IPS-18a (cell line): ENCODE data around the gene ADA.

Source experiments
- H3K27ac ChIP-seq: one replicate; pipeline ENCODE4 v1.5.1; 2013; ENCODE audit warnings: low read length
- H3K27me3 ChIP-seq: one replicate; pipeline ENCODE4 v1.6.1; 2013; ENCODE audit warnings: mild to moderate bottlenecking, low read length; ENCODE audit not compliant: control insufficient read depth, insufficient read depth
- H3K36me3 ChIP-seq: one replicate; pipeline ENCODE4 v1.6.1; 2013; ENCODE audit warnings: low read depth, low read length; ENCODE audit not compliant: control insufficient read depth
- H3K4me1 ChIP-seq: one replicate; pipeline ENCODE4 v1.6.1; 2013; ENCODE audit warnings: low read depth, low read length; ENCODE audit not compliant: control insufficient read depth
- H3K4me3 ChIP-seq: one replicate; pipeline ENCODE4 v1.5.1; 2013; ENCODE audit warnings: low read length
- H3K9ac ChIP-seq: one replicate; pipeline ENCODE4 v1.6.1; 2013; ENCODE audit warnings: mild to moderate bottlenecking, low read length, moderate library complexity
- H3K9me3 ChIP-seq: one replicate; pipeline ENCODE4 v1.6.1; 2013; ENCODE audit warnings: low read depth, low read length; ENCODE audit not compliant: control insufficient read depth

Gene ADA

DNA sequence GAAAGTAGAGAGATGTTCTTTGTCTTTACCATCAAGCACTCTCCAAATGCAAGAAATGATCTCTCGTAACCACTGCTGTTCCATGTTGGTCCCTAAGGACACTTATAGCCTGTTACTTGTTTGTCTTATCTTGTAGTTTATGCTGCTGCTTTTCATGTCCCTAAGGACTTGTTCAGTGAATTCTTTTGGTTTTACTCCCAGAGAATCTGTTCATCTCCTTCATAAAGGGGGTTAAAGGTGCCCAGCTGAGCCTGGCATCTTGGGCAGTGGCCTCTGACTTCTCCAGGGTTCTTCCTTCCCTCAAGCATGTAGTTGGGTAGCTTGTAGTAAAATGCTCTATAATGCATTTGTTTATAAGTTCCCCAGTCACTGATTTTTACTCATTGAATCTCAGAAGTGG is 70.0 kb downstream of the ADA start:
- H3K27me3 ChIP-seq, result no peaks in the 10 kb centered on the region
- no peak overlapping the region for H3K27ac ChIP-seq
- no peaks in the 10 kb centered on the region for H3K9me3 ChIP-seq
- no peak overlapping the region for H3K9ac ChIP-seq
- H3K4me1 ChIP-seq, result peaks cover 22% of the 10 kb centered on the region
- no peak overlapping the region for H3K4me3 ChIP-seq
- H3K36me3 ChIP-seq, result no peaks in the 10 kb centered on the region

DNA sequence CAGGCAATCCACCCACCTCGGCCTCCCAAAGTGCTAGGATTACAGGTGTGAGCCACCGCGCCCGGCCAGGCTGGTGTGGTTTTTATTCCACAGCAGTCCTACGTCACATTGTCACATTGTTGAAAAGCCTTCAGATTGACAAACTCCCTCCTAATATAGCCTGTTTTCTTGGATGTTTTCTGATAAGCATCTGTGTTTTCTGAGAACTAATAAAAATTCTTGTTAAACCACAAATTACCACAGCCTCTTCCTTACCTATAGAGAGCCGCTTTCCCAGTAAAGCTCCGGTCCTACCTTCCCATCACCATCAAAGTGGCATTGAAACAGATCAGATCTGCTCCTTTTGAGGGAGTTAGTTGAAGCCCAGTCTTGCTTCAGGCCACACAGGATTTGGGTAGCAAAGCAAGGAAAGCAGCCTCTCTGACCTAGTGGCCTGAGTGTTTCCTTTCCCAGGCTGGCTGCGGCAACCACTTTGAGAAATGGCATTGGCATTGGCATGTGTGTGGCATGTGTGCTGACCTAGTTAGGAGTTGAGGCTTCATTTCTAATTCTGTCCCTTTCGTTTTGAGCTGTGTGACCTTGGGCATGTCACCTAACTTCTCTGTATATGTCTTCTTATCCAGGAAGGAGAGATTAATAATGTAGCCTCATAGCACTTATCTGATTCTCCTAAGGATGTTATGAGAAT is 70.8 kb downstream of the ADA start:
- Histone ChIP-seq H3K27ac (no peak overlapping the region), H3K36me3 (no peaks in the 10 kb centered on the region), H3K9me3 (no peaks in the 10 kb centered on the region), H3K4me1 (peaks cover 17% of the 10 kb centered on the region), H3K4me3 (no peak overlapping the region), H3K27me3 (no peaks in the 10 kb centered on the region), H3K9ac (no peak overlapping the region)

GRCh38 chr20:44579313-44580081 is 72.0 kb downstream of the ADA start:
- no peak overlapping the region for H3K27ac ChIP-seq
- H3K27me3 ChIP-seq, result no peaks in the 10 kb centered on the region
- no peaks in the 10 kb centered on the region for H3K36me3 ChIP-seq
- H3K9ac ChIP-seq, result no peak overlapping the region
- H3K4me1 ChIP-seq, result peaks cover 9% of the 10 kb centered on the region
- no peak overlapping the region for H3K4me3 ChIP-seq
- no peaks in the 10 kb centered on the region for H3K9me3 ChIP-seq

DNA sequence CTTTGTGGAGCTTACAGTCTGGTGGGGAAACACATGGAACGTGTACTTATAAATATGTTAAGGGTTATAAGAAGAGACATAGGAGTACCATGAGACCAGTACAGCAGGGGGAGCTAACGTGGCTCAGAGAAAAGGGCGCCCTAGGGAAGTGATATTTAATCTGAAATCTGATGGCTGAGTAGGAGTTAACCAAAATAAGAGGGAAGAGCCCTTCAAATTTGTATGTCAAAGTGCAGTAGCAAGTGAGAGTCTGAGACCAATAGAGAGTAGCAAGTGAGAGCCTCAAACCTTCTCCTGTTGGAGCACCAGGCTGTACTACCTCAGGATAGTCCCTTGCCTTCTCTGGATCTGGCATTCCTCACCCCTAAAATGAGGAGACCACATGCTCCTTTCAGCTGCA is 75.2 kb downstream of the ADA start:
- no peak overlapping the region for H3K27ac ChIP-seq
- no peak overlapping the region for H3K4me3 ChIP-seq
- H3K4me1 ChIP-seq, result no peaks in the 10 kb centered on the region

DNA sequence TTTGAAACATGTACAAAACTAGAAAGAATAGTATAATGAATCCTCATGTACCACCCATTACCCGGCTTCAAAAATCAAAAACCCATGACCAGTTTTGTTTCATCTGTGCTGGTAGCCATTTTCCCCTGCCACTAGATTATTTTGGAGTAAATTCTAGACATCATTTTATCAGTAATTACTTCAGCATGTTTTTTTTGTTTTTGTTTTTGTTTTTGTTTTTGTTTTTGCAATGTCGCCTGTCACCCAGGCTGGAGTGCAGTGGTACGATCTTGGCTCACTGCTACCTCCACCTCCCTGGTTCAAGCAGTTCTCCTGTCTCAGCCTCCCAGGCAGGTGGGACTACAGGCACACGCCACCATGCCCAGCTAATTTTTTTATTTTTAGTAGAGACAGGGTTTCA is 77.1 kb downstream of the ADA start:
- Histone ChIP-seq H3K9ac (no peak overlapping the region), H3K9me3 (no peaks in the 10 kb centered on the region), H3K4me1 (no peaks in the 10 kb centered on the region), H3K36me3 (no peaks in the 10 kb centered on the region), H3K27me3 (no peaks in the 10 kb centered on the region), H3K4me3 (no peak overlapping the region), H3K27ac (no peak overlapping the region)

More for the DNA sequence above, 75.2 kb downstream of the ADA start:
- no peak overlapping the region for H3K9ac ChIP-seq
- H3K9me3 ChIP-seq, result no peaks in the 10 kb centered on the region
- H3K27me3 ChIP-seq, result no peaks in the 10 kb centered on the region
- no peaks in the 10 kb centered on the region for H3K36me3 ChIP-seq

- Histone ChIP-seq H3K4me1 (no peaks in the 10 kb centered on the region), H3K4me3 (no peak overlapping the region), H3K27ac (no peak overlapping the region), H3K9me3 (no peaks in the 10 kb centered on the region), H3K27me3 (no peaks in the 10 kb centered on the region), H3K9ac (no peak overlapping the region), H3K36me3 (no peaks in the 10 kb centered on the region)
Observed at GRCh38 chr20:44573501-44573869, 78.0 kb downstream of the ADA start.

DNA sequence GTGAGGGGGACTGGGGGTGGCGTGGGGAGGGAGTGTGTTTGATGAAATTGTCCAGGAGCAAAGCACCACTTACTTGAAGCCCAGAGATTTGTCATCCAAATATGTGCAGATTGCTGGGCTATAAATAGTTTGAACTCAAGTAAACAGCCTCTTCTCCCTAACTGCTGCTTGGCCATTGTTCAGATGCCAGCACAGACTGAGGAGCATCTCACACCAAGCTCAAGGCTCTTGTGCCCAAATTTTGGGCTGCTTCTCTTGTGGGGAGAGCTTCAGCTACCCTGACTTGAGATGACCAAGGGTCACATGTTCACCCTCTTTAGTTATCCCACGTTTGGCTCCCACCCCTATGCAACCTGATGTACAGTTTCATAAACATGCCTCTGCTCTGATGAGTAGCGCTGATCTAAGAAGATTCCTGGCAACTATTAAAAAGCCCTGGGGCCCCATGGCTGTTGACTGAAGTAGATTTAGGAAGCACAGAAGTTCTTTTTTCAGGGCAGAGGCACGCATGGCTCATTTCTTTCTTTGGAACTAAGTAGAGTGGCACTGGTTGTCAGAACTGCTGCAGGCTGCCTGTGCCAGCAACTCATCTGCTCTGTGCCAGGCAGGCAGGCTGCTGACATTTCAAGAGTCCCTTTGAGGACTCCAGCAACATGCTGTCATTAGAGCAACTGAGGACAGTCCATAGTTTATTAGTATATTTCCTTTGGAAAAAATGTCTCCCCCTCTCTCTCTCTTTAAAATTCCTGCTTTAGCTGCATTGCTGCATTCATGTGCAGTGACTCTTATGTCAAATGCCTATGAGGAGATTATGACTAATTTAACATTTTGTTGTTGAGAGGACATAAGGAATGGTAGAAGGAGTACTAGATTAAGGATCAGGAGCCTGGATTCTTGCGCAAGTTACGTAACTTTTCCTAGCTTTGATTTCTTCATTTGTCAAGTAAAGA is 78.7 kb downstream of the ADA start:
- no peak overlapping the region for H3K9ac ChIP-seq
- H3K27me3 ChIP-seq, result no peaks in the 10 kb centered on the region
- no peaks in the 10 kb centered on the region for H3K9me3 ChIP-seq
- H3K36me3 ChIP-seq, result no peaks in the 10 kb centered on the region
- no peak overlapping the region for H3K27ac ChIP-seq
- H3K4me3 ChIP-seq, result no peak overlapping the region
- no peaks in the 10 kb centered on the region for H3K4me1 ChIP-seq

GRCh38 chr20:44571362-44571988 is 80.0 kb downstream of the ADA start:
- H3K9me3 ChIP-seq, result no peaks in the 10 kb centered on the region
- H3K4me3 ChIP-seq, result no peak overlapping the region
- H3K4me1 ChIP-seq, result no peaks in the 10 kb centered on the region
- no peaks in the 10 kb centered on the region for H3K27me3 ChIP-seq
- no peak overlapping the region for H3K27ac ChIP-seq
- no peak overlapping the region for H3K9ac ChIP-seq
- H3K36me3 ChIP-seq, result no peaks in the 10 kb centered on the region

GRCh38 chr20:44570367-44570766 is 81.1 kb downstream of the ADA start:
- Histone ChIP-seq H3K27me3 (no peaks in the 10 kb centered on the region), H3K9ac (no peak overlapping the region), H3K27ac (no peak overlapping the region)

More at GRCh38 chr20:44570367-44570766, 81.1 kb downstream of the ADA start:
- no peaks in the 10 kb centered on the region for H3K9me3 ChIP-seq
- H3K36me3 ChIP-seq, result no peaks in the 10 kb centered on the region
- no peaks in the 10 kb centered on the region for H3K4me1 ChIP-seq
- H3K4me3 ChIP-seq, result no peak overlapping the region
